Measurements from ENCODE around the gene FAM111A. TPM values are rescaled to one million over a fixed set of nuclear protein-coding genes. Genes with fewer than 3 reads are reported as not detected.

FAM111A gene
- polyA plus RNA-seq, 1 donor (not counting 4 experiments of a cell fraction or from before 2014, with no cell fraction given): 21.0 TPM

DNA sequence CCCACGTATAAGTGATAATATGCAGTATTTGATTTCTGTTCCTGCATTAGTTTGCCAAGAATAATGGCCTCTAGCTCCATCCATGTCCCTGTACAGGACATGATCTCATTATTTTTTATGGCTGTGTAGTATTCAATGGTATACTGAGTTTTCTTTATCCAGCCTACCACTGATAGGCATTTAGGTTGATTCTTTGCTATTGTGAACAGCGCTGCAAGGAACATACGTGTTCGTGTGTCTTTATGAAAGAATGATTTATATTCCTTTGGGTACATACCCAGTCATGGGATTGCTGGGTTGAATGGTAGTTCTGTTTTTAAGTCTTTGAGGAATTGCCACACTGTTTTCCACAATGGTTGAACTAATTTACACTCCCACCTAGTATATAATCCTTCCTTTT, 1.5 kb upstream of the FAM111A start:
- H2AFZ ChIP-seq (ENCODE audit: control insufficient read depth, low read length): no peak overlapping the region
- H3K9me1 ChIP-seq (ENCODE audit: control insufficient read depth, extremely low read depth, insufficient read depth, low read length): no peaks in the 10 kb centered on the region
- H4K20me1 ChIP-seq (ENCODE audit: control insufficient read depth, extremely low read depth, insufficient read depth, low read length): no peaks in the 10 kb centered on the region
- no peak overlapping the region for H3K4me2 ChIP-seq (ENCODE audit: control insufficient read depth, extremely low read depth, insufficient read depth, low read depth, low read length)
- H3K27ac ChIP-seq (ENCODE audit: control insufficient read depth, insufficient read depth, low read length): no peak overlapping the region
- H3K9ac ChIP-seq (ENCODE audit: control insufficient read depth, extremely low read depth, insufficient read depth, low read length): no peak overlapping the region
- H3K36me3 ChIP-seq (ENCODE audit: control insufficient read depth in 2 of 2, extremely low read depth in 1 of 2, insufficient read depth in 2 of 2, low read length in 2 of 2): peaks cover 0 to 1% of the 10 kb centered on the region in 2 experiments
- FAIRE-seq (no peak), DNase-seq (ENCODE audit: low read depth, low spot score) (no peak)
- dilution Hi-C loops (cut with MboI; ENCODE audit: extremely low pct_ligation_motif_present, low sequenced_read_pairs): no loop called here
- peaks cover 23% of the 10 kb centered on the region for H3K4me1 ChIP-seq (ENCODE audit: control insufficient read depth, extremely low read depth, insufficient read depth, low read length)
- H3K9me3 ChIP-seq (ENCODE audit: control insufficient read depth, low read depth, low read length): no peaks in the 10 kb centered on the region
- TF ChIP-seq EZH2 (IDR thresholded peaks at IDR 0.05; ENCODE audit: low read length): no peak
- TF ChIP-seq, protein P1, sequence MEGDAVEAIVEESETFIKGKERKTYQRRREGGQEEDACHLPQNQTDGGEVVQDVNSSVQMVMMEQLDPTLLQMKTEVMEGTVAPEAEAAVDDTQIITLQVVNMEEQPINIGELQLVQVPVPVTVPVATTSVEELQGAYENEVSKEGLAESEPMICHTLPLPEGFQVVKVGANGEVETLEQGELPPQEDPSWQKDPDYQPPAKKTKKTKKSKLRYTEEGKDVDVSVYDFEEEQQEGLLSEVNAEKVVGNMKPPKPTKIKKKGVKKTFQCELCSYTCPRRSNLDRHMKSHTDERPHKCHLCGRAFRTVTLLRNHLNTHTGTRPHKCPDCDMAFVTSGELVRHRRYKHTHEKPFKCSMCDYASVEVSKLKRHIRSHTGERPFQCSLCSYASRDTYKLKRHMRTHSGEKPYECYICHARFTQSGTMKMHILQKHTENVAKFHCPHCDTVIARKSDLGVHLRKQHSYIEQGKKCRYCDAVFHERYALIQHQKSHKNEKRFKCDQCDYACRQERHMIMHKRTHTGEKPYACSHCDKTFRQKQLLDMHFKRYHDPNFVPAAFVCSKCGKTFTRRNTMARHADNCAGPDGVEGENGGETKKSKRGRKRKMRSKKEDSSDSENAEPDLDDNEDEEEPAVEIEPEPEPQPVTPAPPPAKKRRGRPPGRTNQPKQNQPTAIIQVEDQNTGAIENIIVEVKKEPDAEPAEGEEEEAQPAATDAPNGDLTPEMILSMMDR (optimal IDR thresholded peaks at IDR 0.05 in 1 of 3, IDR thresholded peaks at IDR 0.05 in 1 of 3, conservative IDR thresholded peaks at IDR 0.05 in 1 of 3; ENCODE audit: extremely low read depth in 1 of 3, insufficient read depth in 2 of 3, low read length in 3 of 3): no peak
- H3K79me2 ChIP-seq (ENCODE audit: control insufficient read depth, insufficient read depth, low read length): peaks cover 10% of the 10 kb centered on the region
- H3K27me3 ChIP-seq (ENCODE audit: control insufficient read depth, extremely low read depth, insufficient read depth, low read length): no peaks in the 10 kb centered on the region
- no peak overlapping the region for H3K4me3 ChIP-seq (ENCODE audit: control insufficient read depth in 2 of 3, extremely low read depth in 1 of 3, insufficient read depth in 2 of 3, low read depth in 1 of 3, low read length in 3 of 3)

DNA sequence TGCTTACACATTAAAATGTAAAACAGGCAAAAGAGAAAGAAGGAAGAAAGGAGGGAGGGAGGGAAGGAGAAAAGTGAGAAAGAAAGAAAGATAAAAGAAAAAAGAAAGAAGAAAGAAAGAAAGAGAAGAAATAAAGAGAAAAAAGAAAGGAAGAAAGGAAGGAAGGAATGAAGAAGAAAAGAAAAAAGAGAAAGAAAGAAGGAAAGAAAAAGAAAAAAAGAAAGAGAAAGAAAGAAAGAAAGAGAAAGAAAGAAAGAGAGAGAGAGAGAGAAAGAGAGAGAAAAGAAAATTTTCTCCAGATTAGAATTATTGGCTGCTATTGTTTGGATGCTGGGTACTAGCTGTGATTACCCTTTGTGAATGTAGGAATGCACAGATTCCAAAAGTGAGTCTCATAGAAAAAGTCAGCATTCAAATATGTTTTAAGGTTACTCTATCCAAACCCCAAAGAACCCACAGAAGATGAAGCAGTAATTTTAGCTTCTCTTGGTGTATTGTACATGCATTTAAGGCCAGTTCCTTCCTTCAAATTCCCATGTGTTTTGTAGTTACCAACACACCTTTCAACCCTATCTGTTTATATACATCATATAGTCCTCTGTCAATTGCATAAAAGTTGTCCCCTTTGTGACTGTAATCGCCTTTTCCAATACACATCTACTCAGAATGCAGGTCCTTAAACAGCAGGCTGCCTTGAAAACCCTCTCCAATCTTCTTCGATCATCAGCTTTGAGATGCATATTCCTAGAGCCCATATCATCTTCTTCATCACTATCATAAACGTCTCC, 789 bp upstream of the FAM111A start:
- peaks cover 0 to 1% of the 10 kb centered on the region in 2 experiments for H3K36me3 ChIP-seq (ENCODE audit: control insufficient read depth in 2 of 2, extremely low read depth in 1 of 2, insufficient read depth in 2 of 2, low read length in 2 of 2)
- peak overlapping the region; percentile 77 for H3K9ac ChIP-seq (ENCODE audit: control insufficient read depth, extremely low read depth, insufficient read depth, low read length)
- no peak for DNase-seq (ENCODE audit: low read depth, low spot score)
- peak overlapping the region; percentile 88 for H3K27ac ChIP-seq (ENCODE audit: control insufficient read depth, insufficient read depth, low read length)
- peaks cover 11% of the 10 kb centered on the region for H3K79me2 ChIP-seq (ENCODE audit: control insufficient read depth, insufficient read depth, low read length)
- no peaks in the 10 kb centered on the region for H4K20me1 ChIP-seq (ENCODE audit: control insufficient read depth, extremely low read depth, insufficient read depth, low read length)
- H3K9me1 ChIP-seq (ENCODE audit: control insufficient read depth, extremely low read depth, insufficient read depth, low read length): no peaks in the 10 kb centered on the region
- peak overlapping the region; percentile 76 to 89 (median 83) for H3K4me3 ChIP-seq (ENCODE audit: control insufficient read depth in 2 of 3, extremely low read depth in 1 of 3, insufficient read depth in 2 of 3, low read depth in 1 of 3, low read length in 3 of 3)
- no peaks in the 10 kb centered on the region for H3K27me3 ChIP-seq (ENCODE audit: control insufficient read depth, extremely low read depth, insufficient read depth, low read length)
- TF ChIP-seq, protein P1 (optimal IDR thresholded peaks at IDR 0.05 in 1 of 3, IDR thresholded peaks at IDR 0.05 in 1 of 3, conservative IDR thresholded peaks at IDR 0.05 in 1 of 3; ENCODE audit: extremely low read depth in 1 of 3, insufficient read depth in 2 of 3, low read length in 3 of 3): no peak
- TF ChIP-seq EZH2 (IDR thresholded peaks at IDR 0.05; ENCODE audit: low read length): no peak
- H3K4me1 ChIP-seq (ENCODE audit: control insufficient read depth, extremely low read depth, insufficient read depth, low read length): peaks cover 23% of the 10 kb centered on the region
- H2AFZ ChIP-seq (ENCODE audit: control insufficient read depth, low read length): peak overlapping the region; percentile 94
- no peak for FAIRE-seq
- dilution Hi-C loops (cut with MboI; ENCODE audit: extremely low pct_ligation_motif_present, low sequenced_read_pairs): no loop called here
- H3K9me3 ChIP-seq (ENCODE audit: control insufficient read depth, low read depth, low read length): no peaks in the 10 kb centered on the region
- peak overlapping the region; percentile 96 for H3K4me2 ChIP-seq (ENCODE audit: control insufficient read depth, extremely low read depth, insufficient read depth, low read depth, low read length)
